Stimulated activated CD4-positive, alpha-beta T cell treated with anti-CD3 and anti-CD28 coated beads, Interleukin-1b, Interleukin-23, amount 100 ng/mL, for 48 hours (primary cell): ENCODE data around the gene FOXD4L1.
"Not testable (repeated sequence)": the region's sequence is repeated elsewhere in the genome, so short reads cannot be mapped to it uniquely, and the experiment has no call there.

Experiments
- DNase-seq: peaks from one replicate; pipeline ENCODE4 v3.0.0-alpha.2; 2020

Gene FOXD4L1

DNA sequence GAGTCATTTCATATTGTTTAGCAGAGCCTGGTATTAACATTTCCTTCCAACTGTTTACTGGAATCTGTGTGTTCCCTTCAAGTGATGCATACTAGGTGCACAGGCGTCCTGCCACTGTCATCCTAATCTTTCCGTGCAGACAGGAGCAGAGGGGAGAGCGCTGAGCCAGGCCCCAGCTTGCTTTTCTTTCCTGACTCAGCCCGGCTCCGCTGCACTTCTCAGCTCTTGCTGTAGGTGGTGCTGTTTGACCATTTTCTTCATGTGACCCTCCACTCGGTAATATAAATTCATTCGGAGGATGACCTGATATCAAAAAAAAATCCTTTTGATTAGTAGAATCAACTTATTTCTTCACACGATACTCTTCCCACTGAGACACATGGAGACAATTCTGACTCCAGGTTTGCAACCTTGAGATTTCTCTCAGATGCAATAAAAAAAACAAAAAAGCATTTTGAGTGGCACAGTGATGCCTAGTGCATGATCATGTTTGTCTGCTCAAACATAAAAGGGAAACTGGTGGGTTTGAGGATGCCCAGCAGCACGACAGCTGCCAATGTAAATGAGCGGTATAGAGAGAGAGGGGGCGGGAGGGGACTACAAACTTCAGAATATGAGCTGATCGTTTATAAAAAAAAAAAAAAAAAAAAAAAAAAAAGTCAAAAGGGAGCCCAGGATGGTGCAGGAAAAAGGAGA, 29.0 kb downstream of the FOXD4L1 start:
- not testable (repeated sequence) for DNase-seq

DNA sequence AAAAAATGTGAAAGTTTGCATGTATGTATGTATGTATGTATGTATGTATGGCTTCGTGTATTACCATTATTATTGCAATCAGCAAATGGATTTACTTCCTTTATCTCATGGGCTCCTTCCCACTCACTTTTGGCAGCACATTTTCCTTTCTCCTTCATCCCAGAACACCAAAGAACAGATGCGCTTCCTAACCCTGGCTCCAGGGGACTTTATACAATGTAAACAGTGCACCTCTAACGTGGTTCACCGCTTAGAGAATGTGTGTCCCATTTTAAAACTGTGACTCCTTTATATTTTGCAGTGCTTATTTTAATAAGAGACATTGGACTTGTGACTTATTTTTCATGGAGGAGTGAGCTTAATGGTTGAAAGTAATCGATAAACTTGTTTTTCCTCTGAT, 29.7 kb downstream of the FOXD4L1 start:
- not testable (repeated sequence) for DNase-seq

DNA sequence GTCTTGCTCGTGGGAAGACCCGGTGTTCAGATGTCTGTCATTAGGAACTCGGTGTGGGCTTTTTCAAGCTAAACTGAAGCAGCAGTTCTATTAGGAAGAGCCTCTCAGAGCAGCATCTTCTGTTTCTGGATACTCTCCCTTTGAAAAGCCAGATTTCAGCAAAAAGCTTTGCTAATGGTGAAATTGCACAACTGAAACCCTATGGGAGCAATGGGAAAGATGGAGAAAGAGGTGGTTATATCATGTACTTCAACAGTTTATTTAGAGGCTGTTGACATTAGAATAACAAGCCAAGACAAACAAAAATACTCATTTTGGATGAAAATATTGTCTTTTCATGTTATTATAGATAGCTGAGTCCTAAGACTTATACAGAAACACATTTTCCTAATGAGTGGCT, 30.4 kb downstream of the FOXD4L1 start:
- DNase-seq: not testable (repeated sequence)

DNA sequence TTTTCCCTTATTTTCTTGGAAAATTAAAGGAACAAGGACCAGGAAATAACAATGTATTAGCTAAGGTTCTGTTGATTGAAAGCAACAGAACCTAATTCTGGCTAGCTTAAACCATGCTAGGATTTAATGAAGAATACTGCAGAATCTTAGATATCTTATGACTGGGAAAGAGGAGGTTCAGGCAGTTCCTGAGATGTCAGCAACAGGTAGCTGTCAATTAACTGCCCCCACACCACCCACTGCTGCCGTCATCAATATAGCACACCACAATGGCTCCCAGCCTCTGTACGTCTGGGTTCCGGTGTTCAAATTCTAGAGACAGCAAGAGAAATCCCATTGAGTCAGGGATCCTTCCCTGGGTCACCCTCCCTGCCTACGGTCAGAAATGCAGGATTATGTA, 34.5 kb downstream of the FOXD4L1 start:
- DNase-seq: not testable (repeated sequence)

DNA sequence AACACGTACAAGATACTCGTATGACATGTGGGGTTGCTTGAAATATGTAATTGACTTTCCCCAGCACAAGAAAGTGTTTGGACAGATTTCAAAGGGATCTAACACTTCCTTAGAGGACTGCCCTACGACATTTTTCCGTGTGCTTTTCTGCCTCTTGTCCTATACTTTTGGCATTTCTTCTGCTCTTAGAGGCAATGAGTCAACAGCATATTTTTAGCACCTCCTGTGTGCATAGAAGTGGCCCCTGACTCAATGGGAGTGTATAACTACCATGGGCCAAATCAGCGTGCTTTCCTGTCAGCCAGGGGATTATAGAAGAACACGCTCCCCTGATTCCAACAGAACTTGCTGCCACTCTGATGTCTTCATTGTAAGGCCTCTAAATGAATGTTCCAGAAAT, 38.1 kb downstream of the FOXD4L1 start:
- not testable (repeated sequence) for DNase-seq

DNA sequence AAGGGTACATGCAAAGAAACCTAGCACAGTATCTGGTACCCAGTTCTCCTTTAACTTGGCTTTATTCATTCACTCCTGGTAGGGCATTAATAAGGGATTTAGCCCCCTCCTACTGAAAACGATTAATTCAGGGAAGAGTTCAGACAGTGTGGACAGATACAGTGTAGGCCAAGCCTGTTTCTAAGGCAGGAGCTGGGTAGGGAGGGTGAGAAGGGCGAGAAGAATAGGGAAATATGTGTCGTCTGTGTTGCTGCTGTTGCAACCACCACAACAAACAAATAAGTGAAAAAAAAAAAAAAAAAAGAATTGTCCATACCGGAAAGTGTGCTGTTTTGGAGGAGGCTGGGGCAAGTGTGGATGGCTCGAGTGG, 42.4 kb downstream of the FOXD4L1 start:
- DNase-seq: not testable (repeated sequence)

DNA sequence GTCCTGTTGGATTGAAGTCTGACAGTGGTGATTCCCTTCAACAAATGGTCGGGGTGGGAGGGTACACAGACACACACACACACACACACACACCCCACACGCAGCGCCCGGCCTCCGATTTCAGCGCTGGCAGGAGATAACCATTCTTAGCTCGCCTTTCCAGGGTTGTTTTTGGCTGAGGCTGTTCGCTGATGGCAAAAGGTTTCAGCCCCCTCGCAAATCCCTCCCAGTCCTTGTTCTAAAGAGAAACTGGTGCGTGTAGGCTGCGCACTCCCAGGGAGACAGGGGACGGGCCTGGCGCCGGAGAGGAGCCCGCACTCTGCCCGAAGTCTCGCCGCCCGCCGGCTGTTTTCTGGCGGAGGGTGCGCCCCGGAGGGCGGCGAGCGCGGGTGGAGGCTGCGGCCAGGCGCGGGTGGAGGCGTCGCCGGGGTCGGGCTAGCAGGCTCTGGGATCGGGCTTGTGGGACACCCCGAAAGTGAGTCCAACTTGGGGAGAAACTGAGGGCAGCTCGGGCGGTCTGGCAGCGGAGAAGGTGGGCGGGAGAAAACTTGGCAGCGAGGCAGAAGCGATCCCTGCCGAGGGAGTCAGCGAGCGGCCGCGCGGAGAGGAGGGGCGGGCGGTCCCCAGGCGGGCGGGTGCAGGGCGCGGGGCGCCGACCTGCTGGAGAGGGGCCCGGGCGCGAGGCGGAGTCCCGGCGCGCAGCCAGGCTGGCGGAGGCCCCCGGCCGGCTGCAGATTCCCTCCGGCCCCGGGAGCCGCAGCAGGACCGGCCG, 42.9 kb downstream of the FOXD4L1 start:
- DNase-seq: not testable (repeated sequence)

DNA sequence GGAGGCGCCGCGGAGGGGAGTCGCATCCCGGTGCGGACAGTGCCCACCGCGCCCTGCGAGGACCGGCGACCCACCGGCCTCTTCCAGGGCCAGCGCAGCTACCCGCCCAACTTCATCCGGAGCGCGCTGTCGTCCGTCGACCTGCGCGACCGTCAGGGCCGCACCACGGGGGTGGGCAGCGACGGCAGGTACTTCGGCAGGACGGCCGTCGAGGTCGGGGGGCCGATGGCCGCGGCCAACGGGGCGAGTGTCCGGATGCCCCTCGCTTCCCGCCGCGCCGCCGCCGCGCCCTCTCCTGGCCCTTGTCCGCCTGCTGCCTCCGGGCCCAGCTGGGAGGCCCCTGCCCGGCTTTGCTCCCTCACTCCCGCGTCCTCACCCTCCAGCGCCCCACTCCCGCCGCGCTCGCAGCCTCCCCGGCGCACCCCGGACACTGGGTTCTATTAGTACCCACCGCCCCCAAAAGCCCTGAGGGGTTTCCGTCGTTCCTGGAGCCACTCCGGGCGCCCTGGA, 43.6 kb downstream of the FOXD4L1 start:
- not testable (repeated sequence) for DNase-seq

DNA sequence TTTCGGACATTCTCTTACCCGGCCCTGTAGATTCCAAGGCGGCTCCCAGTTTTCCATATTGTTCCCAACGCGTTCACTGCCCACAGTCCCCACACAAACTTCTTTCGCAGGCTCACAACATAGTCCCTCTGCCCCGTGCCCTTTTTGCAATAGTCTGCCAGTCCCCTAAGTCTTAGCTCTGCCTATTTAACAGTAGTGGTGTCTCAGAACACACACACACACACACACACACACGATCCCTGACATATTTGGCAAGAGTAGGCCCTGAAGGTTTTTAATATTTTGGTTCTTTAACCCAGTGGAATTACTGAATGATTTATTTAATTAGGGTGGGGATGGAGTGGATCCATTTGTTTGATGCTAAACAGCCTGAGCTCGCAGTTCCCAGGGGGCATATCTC, 44.1 kb downstream of the FOXD4L1 start:
- not testable (repeated sequence) for DNase-seq
